GM23248 (cell line): Measurements from ENCODE around the gene NUFIP1.

Experiments used
- EZH2 ChIP-seq: fragments of 200-600 bp; sonication (generic); IDR thresholded peaks from 2 replicates; pipeline ENCODE4 v1.6.1; 2018; ENCODE audit warnings: antibody characterized with exemption, mild to moderate bottlenecking; ENCODE audit not compliant: insufficient read depth, poor library complexity, severe bottlenecking
- EZH2phosphoT487 ChIP-seq: fragments of 200-600 bp; sonication (generic); IDR thresholded peaks from 2 replicates; pipeline ENCODE4 v1.6.1; 2018; ENCODE audit warnings: antibody characterized with exemption, moderate library complexity, mild to moderate bottlenecking, low read depth; ENCODE audit not compliant: insufficient read depth

GRCh38 chr13:44908266-44908665 lies 81.0 kb downstream of the NUFIP1 start:
- no peak for TF ChIP-seq EZH2
- TF ChIP-seq EZH2phosphoT487 = no peak
